Measurements from ENCODE around the gene AMMECR1. TPM values are rescaled to one million over a fixed set of nuclear protein-coding genes. Genes with fewer than 3 reads are reported as not detected.

AMMECR1 gene
- total and polyA plus RNA-seq, 2 experiments from 2014 or later = 16.9 to 32.5 TPM

- TF ChIP-seq ZNF462 (CRISPR knock-in tag; IDR thresholded peaks at IDR 0.05) = no peak
- TF ChIP-seq EZH2phosphoT487 (IDR thresholded peaks at IDR 0.05; ENCODE audit: unreplicated experiment) = no peak
- TF ChIP-seq CREB1 (CRISPR knock-in tag; IDR thresholded peaks at IDR 0.05; ENCODE audit: low read depth) = no peak
Observed at GRCh38 chrX:110157444-110157843, 160.4 kb downstream of the AMMECR1 start (continued).

GRCh38 chrX:110156167-110156754 lies 161.6 kb downstream of the AMMECR1 start:
- H3K27ac Mint-ChIP-seq = no peak overlapping the region
- ATAC-seq = no peak

More at GRCh38 chrX:110156167-110156754, 161.6 kb downstream of the AMMECR1 start:
- Histone ChIP-seq H4K20me1 (replicated peaks; ENCODE audit: insufficient read depth) (no peaks in the 10 kb centered on the region), H3K9me2 (ENCODE audit: insufficient read depth) (no peaks in the 10 kb centered on the region), H3K27ac (ENCODE audit: low read depth) (no peak overlapping the region), H3K27me3 (ENCODE audit: insufficient read depth) (no peaks in the 10 kb centered on the region), H3K79me2 (replicated peaks; ENCODE audit: insufficient read depth) (no peaks in the 10 kb centered on the region), H3K36me3 (ENCODE audit: insufficient read depth) (no peaks in the 10 kb centered on the region), H3F3A (replicated peaks; ENCODE audit: low read depth) (no peaks in the 10 kb centered on the region), H3K4me1 (ENCODE audit: insufficient read depth) (no peaks in the 10 kb centered on the region), H3K4me3 (no peak overlapping the region), H3K4me2 (no peak overlapping the region), H2AFZ (no peak overlapping the region)
- TF ChIP-seq ZNF462 (CRISPR knock-in tag; IDR thresholded peaks at IDR 0.05) (no peak), CTCF (conservative IDR thresholded peaks at IDR 0.05; ENCODE audit: low read depth in 2 of 2) (peak in 1 of 2 experiments; percentile 50; a peak in 3 of 4 replicates)
- Mint-ChIP-seq H3K36me3 (ENCODE audit: low read depth) (no peaks in the 10 kb centered on the region), H3K27me3 (ENCODE audit: insufficient read depth, low read depth, poor library complexity) (peaks cover 3% of the 10 kb centered on the region), H3K4me3 (no peak overlapping the region), H3K9me3 (no peaks in the 10 kb centered on the region), H3K4me1 (no peaks in the 10 kb centered on the region; the same call in 2 of the 3 replicates)
- no peak for DNase-seq (ENCODE audit: low spot score)

Measured in GM23338 (cell line).